SU-DHL-6 (cell line): ENCODE results near the gene HNRNPH3.

Source experiments
- CTCF ChIP-seq: fragments of 200-600 bp; sonication (generic); IDR thresholded peaks from one replicate; pipeline ENCODE4 v1.5.1; 2017; ENCODE audit warnings: antibody characterized with exemption, mild to moderate bottlenecking, low read length, moderate library complexity; ENCODE audit not compliant: insufficient read depth, poor library complexity, severe bottlenecking
- EZH2phosphoT487 ChIP-seq: fragments of 200-600 bp; sonication (generic), shearing (Covaris generic); conservative IDR thresholded peaks from 2 replicates; pipeline ENCODE4 v1.6.1; 2018; ENCODE audit warnings: mild to moderate bottlenecking, antibody characterized with exemption, low read length, moderate library complexity, mixed read lengths

GRCh38 chr10:68340358-68341080 lies 8.7 kb downstream of the HNRNPH3 start:
- TF ChIP-seq CTCF (no peak), EZH2phosphoT487 (no peak)
